Mucosa of descending colon (tissue), 3 donors: ENCODE data around the gene INHBA. TPM values are rescaled to one million over a fixed set of nuclear protein-coding genes. Genes with fewer than 3 reads are reported as not detected.

Experiments
- ATAC-seq: fragments of 200-7000 bp; cut with Tn5 transposase; one replicate; pipeline ENCODE4 v1.9.1; 2020; ENCODE audit warnings: mild to moderate bottlenecking, moderate library complexity
- DNase-seq, 3 donors: peaks; one replicate each; pipeline ENCODE4 v3.0.0-alpha.2; 2020
- H3K36me3 ChIP-seq: fragments of 200-600 bp; one replicate; pipeline ENCODE4 v1.8.0; 2021; ENCODE audit warnings: low read depth, mild to moderate bottlenecking
- H3K4me1 ChIP-seq: fragments of 200-600 bp; one replicate; pipeline ENCODE4 v1.8.0; 2021; ENCODE audit warnings: low read depth, mild to moderate bottlenecking
- H3K4me3 ChIP-seq: fragments of 200-600 bp; one replicate; pipeline ENCODE4 v1.8.0; 2021; ENCODE audit warnings: mild to moderate bottlenecking
- H3K9me3 ChIP-seq: fragments of 200-600 bp; one replicate; pipeline ENCODE4 v1.8.0; 2021; ENCODE audit warnings: mild to moderate bottlenecking
- CTCF ChIP-seq: fragments of 200-600 bp; IDR thresholded peaks from one replicate; pipeline ENCODE4 v1.8.0; 2022; ENCODE audit warnings: antibody characterized with exemption, mild to moderate bottlenecking
- intact Hi-C, 2 donors: fragments of 100-400 bp; cut with DNase I in 1 of 2; cut with micrococcal nuclease in 1 of 2; formaldehyde crosslinking; loops; one replicate each; pipeline versions ENCODE4 v1.11.0 to v1.11.1; 2022; cut with DNase I, micrococcal nuclease
- total RNA-seq, 3 donors: library from RNA; stranded (reverse); fragmentation: NEBNext Ultra II Directional in 2 of 3; extraction: Animal tissue kit (Norgen Biotek cat#: 25700) in 2 of 3; gene quantifications; one replicate each; pipeline versions ENCODE4 v1.2.1 to v1.2.4, GENCODE V29; 2021 to 2023
- donor health status: DM: no; HTN: no; CAD: no; lungs with moderate emphysema.
- donor health status: DM: no; HTN: no; CAD: no.
- donor health status: DM: no; HTN: yes; CAD: no.

Gene INHBA
- total RNA-seq, 3 donors from 2014 or later: 0.28 to 1.2 (median 0.35) TPM

GRCh38 chr7:41732436-41732785, 29.5 kb upstream of the INHBA start:
- ATAC-seq (no peak), DNase-seq (no peak)
- Histone ChIP-seq H3K36me3 (no peaks in the 10 kb centered on the region), H3K4me1 (no peaks in the 10 kb centered on the region), H3K9me3 (no peaks in the 10 kb centered on the region), H3K4me3 (no peak overlapping the region)
- TF ChIP-seq CTCF: no peak
- intact Hi-C loops: no loop called here

GRCh38 chr7:41731493-41732435, 28.9 kb upstream of the INHBA start:
- peak in 1 of 3 donors; percentile 13 for DNase-seq
- H3K4me1 ChIP-seq: no peaks in the 10 kb centered on the region
- no peaks in the 10 kb centered on the region for H3K9me3 ChIP-seq
- no peaks in the 10 kb centered on the region for H3K36me3 ChIP-seq
- intact Hi-C loops: no loop called here
- no peak overlapping the region for H3K4me3 ChIP-seq
- TF ChIP-seq CTCF: no peak
- no peak for ATAC-seq

- TF ChIP-seq CTCF: no peak
- ATAC-seq (no peak), DNase-seq (no peak)
- Histone ChIP-seq H3K9me3 (no peaks in the 10 kb centered on the region), H3K36me3 (no peaks in the 10 kb centered on the region), H3K4me3 (no peak overlapping the region), H3K4me1 (no peaks in the 10 kb centered on the region)
- intact Hi-C loops: no loop called here
Measured at GRCh38 chr7:41730668-41731067, 27.8 kb upstream of the INHBA start.

- Histone ChIP-seq H3K4me3 (no peak overlapping the region), H3K4me1 (no peaks in the 10 kb centered on the region), H3K36me3 (no peaks in the 10 kb centered on the region), H3K9me3 (no peaks in the 10 kb centered on the region)
- no peak for ATAC-seq
- intact Hi-C loops: no loop called here
- no peak for TF ChIP-seq CTCF
- DNase-seq: no peak
Measured at GRCh38 chr7:41730161-41730560, 27.3 kb upstream of the INHBA start.

GRCh38 chr7:41729059-41729458, 26.2 kb upstream of the INHBA start:
- Histone ChIP-seq H3K4me1 (no peaks in the 10 kb centered on the region), H3K9me3 (no peaks in the 10 kb centered on the region), H3K4me3 (no peak overlapping the region), H3K36me3 (no peaks in the 10 kb centered on the region)
- TF ChIP-seq CTCF: no peak
- DNase-seq: no peak
- intact Hi-C loops: no loop called here
- ATAC-seq: no peak
